ENCODE results near the gene INSYN1. TPM values are rescaled to one million over a fixed set of nuclear protein-coding genes. Genes with fewer than 3 reads are reported as not detected.
"Not testable (repeated sequence)": the region's sequence is repeated elsewhere in the genome, so short reads cannot be mapped to it uniquely, and the experiment has no call there.

Gene INSYN1
- total RNA-seq, 4 donors from 2014 or later: 1.5 to 4.5 (median 2.3) TPM

- no peaks in the 10 kb centered on the region for H3K4me1 ChIP-seq
- intact Hi-C loops (cut with DNase I; ENCODE audit: low total_unique reads) (no loop called here), in situ Hi-C loops (cut with MboI; ENCODE audit: low pct_ligation_motif_present in 1 of 4, low pct_unique_long_range_greater_than_20kb in 1 of 4, low sequenced_read_pairs in 3 of 4) (no loop called here)
- 65% methylated on average over 3 of the region's 3 CpGs; no CpG with 5 or more reads in 1 of the 2 donors for whole genome bisulfite sequencing, 2 donors (ENCODE audit: low coverage in 1 of 2)
- no peak overlapping the region for H3K27ac ChIP-seq
- H3K4me3 ChIP-seq: no peak overlapping the region
- TF ChIP-seq POLR2AphosphoS5 (IDR thresholded peaks at IDR 0.05): no peak
- TF ChIP-seq EP300 (IDR thresholded peaks at IDR 0.05; ENCODE audit: low read depth): no peak
- TF ChIP-seq POLR2A (IDR thresholded peaks at IDR 0.05): no peak
- no peak for TF ChIP-seq CTCF (IDR thresholded peaks at IDR 0.05)
- H3K27me3 ChIP-seq: no peaks in the 10 kb centered on the region
- H3K9me3 ChIP-seq: no peaks in the 10 kb centered on the region
- no peak for DNase-seq
- no peaks in the 10 kb centered on the region for H3K36me3 ChIP-seq
Measured at GRCh38 chr15:73732930-73733329, 20.2 kb downstream of the INSYN1 start.

- DNase-seq; intact Hi-C loops (cut with DNase I; ENCODE audit: low total_unique reads); in situ Hi-C loops (cut with MboI; ENCODE audit: low pct_ligation_motif_present in 1 of 4, low pct_unique_long_range_greater_than_20kb in 1 of 4, low sequenced_read_pairs in 3 of 4); H3K4me3 ChIP-seq; H3K9me3 ChIP-seq; H3K4me1 ChIP-seq; H3K36me3 ChIP-seq; H3K27ac ChIP-seq; H3K27me3 ChIP-seq: not testable (repeated sequence)
- WGBS, 2 donors (ENCODE audit: low coverage in 1 of 2): 92% methylated on average over 29 of the region's 29 CpGs; no CpG with 5 or more reads in 1 of the 2 donors
Measured at GRCh38 chr15:73732051-73732450, 21.1 kb downstream of the INSYN1 start.

- Histone ChIP-seq H3K9me3 (no peaks in the 10 kb centered on the region), H3K4me1 (no peaks in the 10 kb centered on the region), H3K27me3 (no peaks in the 10 kb centered on the region), H3K27ac (no peak overlapping the region), H3K36me3 (no peaks in the 10 kb centered on the region), H3K4me3 (no peak overlapping the region)
- no peak for TF ChIP-seq POLR2A (IDR thresholded peaks at IDR 0.05)
- no peak for TF ChIP-seq EP300 (IDR thresholded peaks at IDR 0.05; ENCODE audit: low read depth)
- TF ChIP-seq CTCF (IDR thresholded peaks at IDR 0.05): no peak
- TF ChIP-seq POLR2AphosphoS5 (IDR thresholded peaks at IDR 0.05): no peak
- in situ Hi-C loops (cut with MboI; ENCODE audit: low pct_ligation_motif_present in 1 of 4, low pct_unique_long_range_greater_than_20kb in 1 of 4, low sequenced_read_pairs in 3 of 4): no loop called here
- intact Hi-C loops (cut with DNase I; ENCODE audit: low total_unique reads): no loop called here
- no peak for DNase-seq
- 80 to 100% methylated on average over 1 to 6 of the region's 7 CpGs for WGBS, 2 donors (ENCODE audit: low coverage in 1 of 2)
Measured at GRCh38 chr15:73727330-73727976, 25.7 kb downstream of the INSYN1 start.

- in situ Hi-C loops (cut with MboI; ENCODE audit: low pct_ligation_motif_present in 1 of 4, low pct_unique_long_range_greater_than_20kb in 1 of 4, low sequenced_read_pairs in 3 of 4): loop anchor here in 1 of 4 donors (25.0 kb wide), 1 partner anchor 162 kb away; no protein-coding TSS in a partner anchor
Measured at GRCh38 chr15:73724212-73724611, 28.9 kb downstream of the INSYN1 start.

More at GRCh38 chr15:73724212-73724611, 28.9 kb downstream of the INSYN1 start:
- H3K36me3 ChIP-seq: no peaks in the 10 kb centered on the region
- no peaks in the 10 kb centered on the region for H3K27me3 ChIP-seq
- H3K27ac ChIP-seq: no peak overlapping the region
- TF ChIP-seq POLR2A (IDR thresholded peaks at IDR 0.05): no peak
- no peak for TF ChIP-seq CTCF (IDR thresholded peaks at IDR 0.05)
- TF ChIP-seq POLR2AphosphoS5 (IDR thresholded peaks at IDR 0.05): no peak
- no peak for TF ChIP-seq EP300 (IDR thresholded peaks at IDR 0.05; ENCODE audit: low read depth)
- WGBS, 2 donors (ENCODE audit: low coverage in 1 of 2): 68% methylated on average over 3 of the region's 3 CpGs; no CpG with 5 or more reads in 1 of the 2 donors
- no peak overlapping the region for H3K4me3 ChIP-seq
- intact Hi-C loops (cut with DNase I; ENCODE audit: low total_unique reads): no loop called here
- no peak for DNase-seq
- H3K9me3 ChIP-seq: no peaks in the 10 kb centered on the region
- no peaks in the 10 kb centered on the region for H3K4me1 ChIP-seq
